ENCODE measurements around the gene IL31RA. TPM values are rescaled to one million over a fixed set of nuclear protein-coding genes. Genes with fewer than 3 reads are reported as not detected.

Gene IL31RA
- total RNA-seq, 2 experiments from 2014 or later = not detected

GRCh38 chr5:55919625-55920024 is 68.5 kb downstream of the IL31RA start:
- POLR2A ChIA-PET = interaction anchor here (0.9 kb wide), 1 partner anchor 13 kb away, joined by 3 read pairs; no protein-coding TSS in a partner anchor
- H3K4me1 Mint-ChIP-seq (ENCODE audit: low read depth) = peaks cover 44% of the 10 kb centered on the region
- H3K36me3 Mint-ChIP-seq (ENCODE audit: low read depth) = no peaks in the 10 kb centered on the region
- DNase-seq (no peak), ATAC-seq (no peak)
- peak overlapping the region; percentile 60 for H3K27ac Mint-ChIP-seq
- no peak overlapping the region for H3K4me3 Mint-ChIP-seq
- CTCF ChIA-PET = interaction anchor here (0.6 to 1.9 kb wide), 5 partner anchors 14 to 513 kb away, joined by 3 to 11 read pairs (median 3); no protein-coding TSS in a partner anchor
- H3K27me3 Mint-ChIP-seq (ENCODE audit: low read depth) = no peaks in the 10 kb centered on the region
- H3K9me3 Mint-ChIP-seq (ENCODE audit: insufficient read depth) = no peaks in the 10 kb centered on the region

DNA sequence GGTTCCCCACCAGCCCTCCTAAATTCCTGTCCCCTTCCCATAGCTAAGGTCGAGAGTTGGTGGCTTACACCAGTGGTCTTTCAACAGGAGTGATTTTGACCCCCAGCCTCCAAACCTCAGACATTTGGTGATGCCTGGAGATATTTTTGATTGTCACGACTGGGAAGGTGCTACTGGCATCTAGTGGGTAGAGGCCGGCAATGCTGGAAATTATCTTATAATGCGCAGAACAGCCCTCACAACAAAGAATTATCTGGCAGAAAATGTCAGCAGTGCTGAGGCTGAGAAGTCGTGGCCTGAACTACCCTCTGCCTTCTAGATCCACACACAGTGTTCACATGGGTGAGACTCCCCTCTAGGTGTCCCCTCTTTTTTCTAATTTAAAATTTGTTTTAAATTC is 69.6 kb downstream of the IL31RA start:
- Mint-ChIP-seq H3K9me3 (ENCODE audit: insufficient read depth) (no peaks in the 10 kb centered on the region), H3K36me3 (ENCODE audit: low read depth) (no peaks in the 10 kb centered on the region), H3K27ac (no peak overlapping the region), H3K27me3 (ENCODE audit: low read depth) (no peaks in the 10 kb centered on the region), H3K4me3 (no peak overlapping the region), H3K4me1 (ENCODE audit: low read depth) (peaks cover 44% of the 10 kb centered on the region)
- no peak for DNase-seq
- ChIA-PET POLR2A (no interaction called here), CTCF (interaction anchor here (0.7 to 1.5 kb wide), 3 partner anchors 15 to 207 kb away, joined by 3 to 5 read pairs (median 3); no protein-coding TSS in a partner anchor)
- no peak for ATAC-seq

- H3K27me3 Mint-ChIP-seq (ENCODE audit: low read depth) = no peaks in the 10 kb centered on the region
- no peaks in the 10 kb centered on the region for H3K36me3 Mint-ChIP-seq (ENCODE audit: low read depth)
- no peak overlapping the region for H3K4me3 Mint-ChIP-seq
- DNase-seq (no peak), ATAC-seq (no peak)
- H3K9me3 Mint-ChIP-seq (ENCODE audit: insufficient read depth) = no peaks in the 10 kb centered on the region
- H3K27ac Mint-ChIP-seq = no peak overlapping the region
- POLR2A ChIA-PET = no interaction called here
- CTCF ChIA-PET = interaction anchor here (0.7 to 1.5 kb wide), 2 partner anchors 14 to 15 kb away, joined by 3 to 5 read pairs; no protein-coding TSS in a partner anchor
- H3K4me1 Mint-ChIP-seq (ENCODE audit: low read depth) = peaks cover 44% of the 10 kb centered on the region
Measured at GRCh38 chr5:55921617-55922016, 70.5 kb downstream of the IL31RA start.

GRCh38 chr5:55923177-55923771 is 72.1 kb downstream of the IL31RA start:
- peak; percentile 49 for DNase-seq
- Mint-ChIP-seq H3K9me3 (ENCODE audit: insufficient read depth) (no peaks in the 10 kb centered on the region), H3K36me3 (ENCODE audit: low read depth) (no peaks in the 10 kb centered on the region), H3K27ac (peak overlapping the region; percentile 80), H3K4me3 (peak overlapping the region; percentile 84), H3K27me3 (ENCODE audit: low read depth) (no peaks in the 10 kb centered on the region), H3K4me1 (ENCODE audit: low read depth) (peaks cover 39% of the 10 kb centered on the region)
- peak; percentile 59 for ATAC-seq
- ChIA-PET POLR2A (interaction anchor here (1.5 kb wide), 1 partner anchor 10 kb away, joined by 4 read pairs; no protein-coding TSS in a partner anchor), CTCF (interaction anchor here (0.7 to 3.5 kb wide), 7 partner anchors 10 to 493 kb away, joined by 3 to 15 read pairs (median 4); no protein-coding TSS in a partner anchor)

GRCh38 chr5:55923865-55924500 is 72.8 kb downstream of the IL31RA start:
- no peak for DNase-seq
- H3K36me3 Mint-ChIP-seq (ENCODE audit: low read depth) = no peaks in the 10 kb centered on the region
- ChIA-PET CTCF (interaction anchor here (0.7 to 3.5 kb wide), 5 partner anchors 9 to 492 kb away, joined by 3 to 15 read pairs (median 4); no protein-coding TSS in a partner anchor), POLR2A (interaction anchor here (0.7 to 1.5 kb wide), 2 partner anchors 9 kb away, joined by 3 to 4 read pairs; no protein-coding TSS in a partner anchor)
- no peak overlapping the region for H3K27ac Mint-ChIP-seq
- H3K4me1 Mint-ChIP-seq (ENCODE audit: low read depth) = peaks cover 32% of the 10 kb centered on the region
- peak overlapping the region; percentile 84 for H3K4me3 Mint-ChIP-seq
- H3K9me3 Mint-ChIP-seq (ENCODE audit: insufficient read depth) = no peaks in the 10 kb centered on the region
- ATAC-seq = peak; percentile 12
- no peaks in the 10 kb centered on the region for H3K27me3 Mint-ChIP-seq (ENCODE audit: low read depth)

GRCh38 chr5:55924744-55925143 is 73.6 kb downstream of the IL31RA start:
- Mint-ChIP-seq H3K9me3 (ENCODE audit: insufficient read depth) (no peaks in the 10 kb centered on the region), H3K4me3 (no peak overlapping the region), H3K4me1 (ENCODE audit: low read depth) (peaks cover 24% of the 10 kb centered on the region), H3K27ac (no peak overlapping the region), H3K27me3 (ENCODE audit: low read depth) (no peaks in the 10 kb centered on the region), H3K36me3 (ENCODE audit: low read depth) (no peaks in the 10 kb centered on the region)
- no peak for ATAC-seq
- no peak for DNase-seq
- ChIA-PET POLR2A (interaction anchor here (0.7 kb wide), 1 partner anchor 8 kb away, joined by 3 read pairs; no protein-coding TSS in a partner anchor), CTCF (interaction anchor here (1.4 to 3.5 kb wide), 2 partner anchors 11 to 54 kb away, joined by 3 to 15 read pairs; no protein-coding TSS in a partner anchor)

GRCh38 chr5:55925181-55925580 is 74.0 kb downstream of the IL31RA start:
- no peak for ATAC-seq
- Mint-ChIP-seq H3K27ac (no peak overlapping the region), H3K36me3 (ENCODE audit: low read depth) (no peaks in the 10 kb centered on the region), H3K4me3 (no peak overlapping the region), H3K27me3 (ENCODE audit: low read depth) (no peaks in the 10 kb centered on the region), H3K4me1 (ENCODE audit: low read depth) (peaks cover 20% of the 10 kb centered on the region), H3K9me3 (ENCODE audit: insufficient read depth) (no peaks in the 10 kb centered on the region)
- POLR2A ChIA-PET = no interaction called here
- CTCF ChIA-PET = interaction anchor here (3.5 kb wide), 1 partner anchor 11 kb away, joined by 15 read pairs; no protein-coding TSS in a partner anchor
- no peak for DNase-seq

GRCh38 chr5:55925712-55926111 is 74.6 kb downstream of the IL31RA start:
- Mint-ChIP-seq H3K27ac (no peak overlapping the region), H3K4me3 (no peak overlapping the region), H3K27me3 (ENCODE audit: low read depth) (no peaks in the 10 kb centered on the region), H3K36me3 (ENCODE audit: low read depth) (no peaks in the 10 kb centered on the region), H3K9me3 (ENCODE audit: insufficient read depth) (no peaks in the 10 kb centered on the region), H3K4me1 (ENCODE audit: low read depth) (peaks cover 14% of the 10 kb centered on the region)
- ATAC-seq (no peak), DNase-seq (no peak)
- ChIA-PET POLR2A (no interaction called here), CTCF (no interaction called here)

GRCh38 chr5:55926476-55926875 is 75.3 kb downstream of the IL31RA start:
- H3K4me1 Mint-ChIP-seq (ENCODE audit: low read depth) = peaks cover 14% of the 10 kb centered on the region
- H3K9me3 Mint-ChIP-seq (ENCODE audit: insufficient read depth) = no peaks in the 10 kb centered on the region
- H3K27me3 Mint-ChIP-seq (ENCODE audit: low read depth) = no peaks in the 10 kb centered on the region
- no peak for ATAC-seq
- no peak overlapping the region for H3K4me3 Mint-ChIP-seq
- H3K27ac Mint-ChIP-seq = no peak overlapping the region
- CTCF ChIA-PET = interaction anchor here (0.8 kb wide), 1 partner anchor 10 kb away, joined by 4 read pairs; no protein-coding TSS in a partner anchor
- no peaks in the 10 kb centered on the region for H3K36me3 Mint-ChIP-seq (ENCODE audit: low read depth)
- POLR2A ChIA-PET = no interaction called here
- no peak for DNase-seq

DNA sequence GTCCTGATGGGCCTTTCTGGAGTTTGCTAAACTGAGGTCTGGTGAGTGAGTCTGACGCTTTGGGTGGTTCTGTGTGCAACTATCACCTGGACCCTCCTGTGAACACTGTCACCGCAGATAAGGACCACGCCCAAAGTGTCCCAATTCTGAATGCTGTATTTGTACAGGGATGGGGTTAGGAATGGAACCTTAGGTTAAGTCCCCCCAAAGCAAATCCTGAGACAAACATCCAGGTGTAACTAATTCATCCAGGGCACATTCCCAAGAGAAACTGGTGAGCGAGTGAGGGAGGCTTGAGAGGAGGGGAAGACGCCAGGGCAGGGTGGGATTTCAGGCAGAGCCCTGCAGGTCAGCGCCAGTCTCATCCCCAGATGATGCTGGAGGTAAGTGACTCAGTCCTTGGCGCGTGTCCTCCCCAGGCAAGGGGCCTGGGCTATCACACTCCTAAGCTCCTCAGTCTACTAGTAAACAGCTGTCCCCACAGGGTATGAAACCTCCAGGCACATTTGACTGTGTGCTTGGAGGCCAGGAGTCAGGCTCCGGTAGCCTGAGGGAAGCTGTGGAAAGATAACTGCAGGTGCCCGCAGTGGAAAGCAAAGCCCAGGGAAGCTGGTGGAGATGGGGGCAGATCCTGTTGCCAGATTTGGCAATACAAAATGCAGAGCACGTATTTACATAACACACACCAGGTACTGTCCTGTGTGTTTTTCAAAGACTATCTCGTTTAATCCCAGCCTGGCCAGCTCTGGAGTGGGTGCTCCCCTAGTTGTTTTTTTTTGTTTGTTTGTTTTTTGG is 76.9 kb downstream of the IL31RA start:
- no peak for DNase-seq
- H3K9me3 Mint-ChIP-seq (ENCODE audit: insufficient read depth) = no peaks in the 10 kb centered on the region
- H3K4me1 Mint-ChIP-seq (ENCODE audit: low read depth) = peaks cover 10% of the 10 kb centered on the region
- no peak for ATAC-seq
- no peak overlapping the region for H3K27ac Mint-ChIP-seq
- ChIA-PET POLR2A (no interaction called here), CTCF (no interaction called here)
- H3K36me3 Mint-ChIP-seq (ENCODE audit: low read depth) = no peaks in the 10 kb centered on the region
- H3K4me3 Mint-ChIP-seq = no peak overlapping the region
- no peaks in the 10 kb centered on the region for H3K27me3 Mint-ChIP-seq (ENCODE audit: low read depth)

DNA sequence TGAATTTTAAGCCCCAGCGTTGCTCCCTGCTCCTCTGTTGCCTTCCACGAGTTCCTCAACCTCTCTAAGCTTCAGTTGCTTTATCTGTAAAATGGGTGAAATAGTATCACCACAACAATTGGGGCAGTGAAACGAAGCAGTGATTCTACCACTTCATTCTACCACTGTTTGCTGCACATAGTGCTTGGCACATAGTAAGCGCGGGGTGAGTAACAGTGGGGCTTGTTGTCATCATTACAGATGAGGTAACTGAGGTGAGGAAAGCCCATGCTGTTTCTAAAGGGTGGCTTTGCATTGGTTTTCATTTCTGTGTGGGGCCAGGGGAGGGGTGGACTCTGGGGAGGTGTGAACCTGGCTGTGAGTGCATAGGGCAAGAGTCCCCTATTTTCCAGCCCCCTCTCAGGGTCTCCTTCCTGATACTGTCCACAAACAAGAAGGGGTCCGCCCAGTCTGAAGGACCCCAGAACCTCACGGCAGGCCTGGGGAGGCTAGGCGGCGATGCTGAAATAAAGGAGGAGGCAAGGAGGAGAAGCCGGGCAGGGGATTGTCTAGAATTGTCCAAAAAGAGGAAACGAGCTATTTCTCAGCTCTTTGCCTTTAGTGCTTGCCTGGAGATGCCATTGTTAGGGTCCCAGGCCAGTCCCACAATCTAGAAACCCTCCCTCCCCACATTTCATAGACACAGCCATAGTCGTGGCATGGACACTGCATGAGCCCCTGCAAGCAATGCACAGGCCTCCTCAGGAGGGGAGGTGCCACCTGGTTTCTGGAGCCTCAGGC is 78.1 kb downstream of the IL31RA start:
- no peak for DNase-seq
- no peaks in the 10 kb centered on the region for H3K36me3 Mint-ChIP-seq (ENCODE audit: low read depth)
- POLR2A ChIA-PET = no interaction called here
- H3K4me3 Mint-ChIP-seq = no peak overlapping the region
- ATAC-seq = no peak
- no peaks in the 10 kb centered on the region for H3K9me3 Mint-ChIP-seq (ENCODE audit: insufficient read depth)
- no peaks in the 10 kb centered on the region for H3K27me3 Mint-ChIP-seq (ENCODE audit: low read depth)
- H3K4me1 Mint-ChIP-seq (ENCODE audit: low read depth) = no peaks in the 10 kb centered on the region
- no peak overlapping the region for H3K27ac Mint-ChIP-seq
- CTCF ChIA-PET = no interaction called here

Data from activated CD8-positive, alpha-beta T cell treated with anti-CD3 and anti-CD28 coated beads, Interleukin-2, amount 10 ng/mL, durations not matched to agents 7 days and 5 days (primary cell).